Right lung (tissue), 5 donors: ENCODE data around the gene HOXA6. TPM values are rescaled to one million over a fixed set of nuclear protein-coding genes. Genes with fewer than 3 reads are reported as not detected.

Experiments
- DNase-seq, 2 donors: peaks; one replicate each; pipeline ENCODE4 v3.0.0-alpha.2; 2013
- polyA plus RNA-seq, 5 donors: library from polyadenylated mRNA; unstranded; fragments of 120-200 nt; gene quantifications; one replicate each; pipeline versions ENCODE4 v1.2.1 to v1.2.3, GENCODE V29; 2013; ENCODE audit warnings: inconsistent platforms in 1 of 5, low replicate concordance in 1 of 5; ENCODE audit not compliant: insufficient read length in 5 of 5, insufficient read depth in 1 of 5

Gene HOXA6
- polyA plus RNA-seq, 5 donors, result 10.8 to 15.6 (median 13.8) TPM

DNA sequence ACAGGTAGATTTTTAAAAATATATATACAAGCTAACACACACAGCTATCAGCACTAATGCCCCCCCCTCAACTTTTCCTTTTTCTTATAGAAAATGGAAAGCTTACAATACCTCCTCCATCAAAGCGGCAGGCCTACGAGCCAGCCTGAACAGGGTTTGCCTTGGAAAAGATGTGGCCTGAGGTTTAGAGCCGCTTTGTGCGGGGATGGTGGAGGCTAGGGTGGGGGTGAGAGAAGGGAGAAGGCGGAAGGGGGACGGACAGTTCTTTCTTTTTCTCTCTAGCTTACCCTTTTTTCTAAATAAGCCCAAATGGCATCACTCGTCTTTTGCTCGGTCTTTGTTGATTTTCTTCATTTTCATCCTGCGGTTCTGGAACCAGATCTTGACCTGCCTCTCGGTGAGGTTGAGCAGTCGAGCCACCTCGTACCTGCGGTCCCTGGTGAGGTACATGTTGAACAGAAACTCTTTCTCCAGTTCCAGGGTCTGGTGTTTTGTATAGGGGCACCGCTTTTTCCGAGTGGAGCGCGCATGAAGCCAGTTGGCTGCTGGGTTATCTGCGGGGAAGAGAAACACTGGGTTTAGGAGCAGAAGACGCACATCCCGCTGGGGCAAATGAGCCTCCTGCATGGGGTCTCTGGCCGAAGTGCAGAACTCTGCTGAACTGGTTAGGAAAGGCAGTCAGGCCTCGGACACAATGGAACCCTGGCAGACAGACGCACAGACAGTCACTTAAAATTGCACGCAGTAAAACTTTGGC, 15.9 kb upstream of the HOXA6 start:
- DNase-seq, result no peak

DNA sequence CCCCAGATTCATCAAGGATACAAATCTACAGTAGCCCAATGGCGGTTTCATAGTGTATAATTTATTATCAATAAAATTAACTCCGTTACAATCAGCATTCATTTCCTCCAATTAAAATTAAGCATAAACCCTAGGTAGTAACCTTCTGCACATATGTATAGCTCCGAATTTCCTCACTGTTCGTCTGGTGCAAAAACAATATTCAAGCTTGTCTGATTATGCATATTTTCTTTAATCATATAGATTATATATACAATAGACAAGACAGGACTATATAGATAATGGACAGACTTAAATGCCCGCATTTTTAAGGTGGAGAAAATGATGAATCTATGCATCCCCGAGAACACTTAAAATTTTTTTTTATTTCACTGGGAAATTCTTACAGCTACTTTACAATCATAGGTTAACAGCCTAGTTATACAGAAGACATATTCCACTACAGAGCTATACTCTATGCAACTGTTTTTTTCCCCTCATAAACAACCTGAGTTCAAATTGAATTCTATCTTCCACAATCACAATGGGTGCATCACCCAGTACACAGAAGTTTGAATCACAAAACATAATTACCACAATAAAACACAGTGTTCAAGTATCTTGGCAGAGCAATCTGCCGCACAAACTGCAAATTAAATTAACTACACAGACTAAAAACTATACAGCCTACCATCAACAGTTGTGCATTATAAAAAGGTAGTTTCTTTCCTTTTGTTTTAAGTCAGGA, 15.2 kb upstream of the HOXA6 start:
- no peak for DNase-seq

GRCh38 chr7:27161721-27162560, 14.4 kb upstream of the HOXA6 start:
- no peak for DNase-seq

GRCh38 chr7:27161214-27161720, 13.7 kb upstream of the HOXA6 start:
- no peak for DNase-seq

GRCh38 chr7:27160546-27161213, 13.1 kb upstream of the HOXA6 start:
- peak in 1 of 2 donors; percentile 88 for DNase-seq

DNA sequence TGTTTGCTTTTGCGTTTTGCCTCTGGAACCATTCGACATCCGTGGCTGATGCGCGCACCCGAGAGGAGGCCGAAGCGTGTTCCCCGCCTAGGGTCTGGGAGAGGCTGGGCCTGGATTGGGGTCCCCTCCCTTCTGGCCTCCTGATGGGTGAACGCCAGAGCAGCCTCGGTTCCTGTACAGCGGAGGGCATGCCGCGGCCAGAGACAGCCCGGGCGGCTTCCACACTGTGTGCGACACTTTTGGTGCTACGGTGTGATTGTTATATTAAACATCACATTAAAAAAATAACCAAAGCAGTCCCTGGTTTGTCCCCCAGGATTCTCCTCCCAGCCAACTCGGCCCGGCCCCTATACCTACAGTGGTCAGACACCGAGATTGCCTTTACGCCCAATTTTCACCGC, 12.6 kb upstream of the HOXA6 start:
- no peak for DNase-seq

DNA sequence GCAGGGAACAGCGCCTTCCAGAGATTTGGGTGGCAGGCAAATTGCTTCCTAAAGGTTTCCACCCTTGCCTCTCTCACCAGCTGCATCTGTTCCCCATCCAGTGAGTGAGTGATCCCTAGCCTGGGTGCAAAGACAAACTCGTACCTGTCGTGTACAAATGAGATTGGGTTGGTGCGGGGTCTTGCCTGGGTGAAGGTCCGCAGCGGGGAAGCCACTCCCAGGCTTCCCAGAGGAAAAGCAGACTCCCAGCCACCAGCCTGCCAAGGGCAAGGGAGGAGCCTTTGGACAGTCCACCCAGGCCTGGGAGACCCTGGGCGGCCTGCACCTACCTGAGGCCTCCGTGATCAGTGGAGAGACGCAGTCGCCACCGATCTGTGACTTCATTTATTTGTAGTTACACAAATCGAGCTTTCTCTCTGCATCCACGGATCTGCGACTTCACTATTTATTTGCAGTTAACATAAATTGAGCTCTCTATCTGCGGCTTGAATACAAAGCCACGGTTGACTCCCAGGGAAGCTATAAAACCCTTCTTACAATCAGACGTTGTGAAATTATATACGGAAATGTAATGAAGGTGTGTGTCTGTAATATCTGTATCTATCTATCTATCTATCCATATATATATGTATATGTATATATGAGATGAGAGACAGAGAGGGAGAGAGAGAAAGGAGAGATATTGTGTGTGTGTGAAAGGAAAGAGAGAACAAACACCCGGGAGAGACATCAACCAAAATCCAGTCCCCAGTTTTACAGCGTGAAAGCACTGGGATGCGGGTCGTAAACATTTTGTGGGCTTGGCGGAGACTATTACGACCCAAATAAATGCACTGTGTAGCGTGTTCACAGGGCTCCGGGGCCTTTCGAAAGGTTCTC, 11.9 kb upstream of the HOXA6 start:
- no peak for DNase-seq

DNA sequence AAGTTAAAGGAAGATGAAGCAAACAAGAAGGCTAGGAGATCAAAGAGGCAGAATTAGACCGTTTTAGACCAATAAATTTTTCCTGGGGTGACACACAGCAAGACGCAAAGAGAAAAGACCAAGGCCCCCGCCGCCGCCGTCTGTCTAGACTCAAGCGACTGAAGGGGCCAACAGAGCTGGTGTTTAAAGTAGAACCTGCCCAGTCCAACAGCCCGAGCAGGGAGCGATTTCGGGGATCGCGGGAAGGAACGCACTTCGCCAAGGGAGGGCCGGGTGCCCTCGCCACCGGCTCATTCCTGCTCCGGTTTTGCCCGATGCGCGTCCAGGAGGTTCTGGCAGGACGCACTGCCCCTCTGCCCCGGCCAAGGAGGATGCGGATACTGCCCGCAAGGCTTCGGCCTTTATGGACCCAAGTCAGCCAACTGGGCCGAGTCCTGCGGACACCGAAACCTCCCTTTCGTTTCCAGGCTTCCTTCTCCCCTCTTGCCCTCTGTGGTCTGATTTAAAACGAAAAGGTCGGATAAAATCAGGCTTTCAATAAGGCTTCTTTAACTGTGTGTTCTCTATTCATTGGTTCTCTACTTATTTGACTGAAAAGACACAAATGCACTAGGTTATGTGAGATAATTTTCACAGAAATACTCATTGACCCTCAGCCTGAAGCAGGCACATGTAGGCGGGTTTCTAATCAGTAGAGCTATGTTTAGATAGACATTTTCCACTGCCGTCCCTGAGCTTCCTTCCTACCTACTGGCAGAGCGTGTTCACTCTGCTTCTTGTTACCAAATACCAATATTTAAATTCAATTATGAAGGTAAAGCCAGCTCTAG, 11.1 kb upstream of the HOXA6 start:
- no peak for DNase-seq

DNA sequence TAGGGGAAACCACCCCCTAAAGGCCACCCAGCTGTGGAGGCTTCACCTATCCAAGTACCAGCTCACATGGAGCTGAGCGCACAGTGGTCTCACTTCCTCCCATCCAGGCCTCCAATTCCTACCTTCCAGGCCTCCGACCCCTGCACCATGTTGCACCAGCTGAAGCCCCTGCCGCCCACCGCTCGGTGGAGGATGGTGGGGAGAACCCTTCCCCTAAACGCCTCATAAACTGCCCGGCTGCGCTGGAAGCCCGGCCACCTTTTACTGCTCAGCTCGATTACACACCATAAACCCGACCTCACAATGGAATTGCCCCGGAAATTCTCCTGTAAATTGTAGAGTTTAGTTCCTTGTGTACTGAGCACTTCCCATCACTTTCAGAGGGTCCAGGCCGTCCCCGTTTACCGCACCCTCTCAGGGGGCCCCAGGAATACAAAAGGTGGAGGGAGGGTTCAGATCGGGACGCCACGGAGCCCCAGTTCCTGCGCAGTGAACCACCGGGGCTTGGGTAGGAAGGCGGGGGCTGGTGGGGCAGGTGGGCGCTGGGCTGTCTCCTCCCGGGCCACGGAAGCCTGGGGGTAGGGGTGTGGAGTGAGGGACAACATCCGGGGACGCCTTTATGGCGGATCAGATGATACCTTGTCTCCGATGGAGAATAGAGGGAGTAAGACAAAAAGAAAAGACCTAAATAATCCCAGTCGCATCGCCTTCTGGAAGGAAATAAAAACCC, 10.3 kb upstream of the HOXA6 start:
- DNase-seq, result no peak

GRCh38 chr7:27156916-27157701, 9.5 kb upstream of the HOXA6 start:
- DNase-seq, result no peak

DNA sequence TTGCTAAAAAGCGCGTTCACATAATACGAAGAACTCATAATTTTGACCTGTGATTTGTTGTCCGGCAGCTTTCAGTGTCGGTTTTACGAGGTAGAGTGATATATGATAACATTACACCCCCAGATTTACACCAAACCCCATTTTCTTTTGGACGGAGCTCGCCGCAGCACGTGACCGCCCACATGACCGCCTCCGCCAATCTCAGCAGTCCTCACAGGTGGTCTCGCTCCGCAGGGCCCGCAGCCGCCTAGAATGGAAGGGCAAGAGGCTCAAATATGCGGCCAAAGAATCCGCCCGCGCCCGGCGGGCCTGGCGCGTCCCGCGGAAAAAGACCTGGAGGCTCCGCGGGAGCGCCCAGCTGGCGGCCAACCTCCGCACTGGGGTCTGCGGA, 8.9 kb upstream of the HOXA6 start, which contains the start of gene HOXA7:
TSS of gene HOXA7 (minus strand) at position 168 of the 391 bp plus-strand sequence. CDS start at position 38, 130 bp downstream.
- DNase-seq, result peak in 1 of 2 donors; percentile 78

- DNase-seq, result no peak
Observed at GRCh38 chr7:27155816-27156507, 8.4 kb upstream of the HOXA6 start.

DNA sequence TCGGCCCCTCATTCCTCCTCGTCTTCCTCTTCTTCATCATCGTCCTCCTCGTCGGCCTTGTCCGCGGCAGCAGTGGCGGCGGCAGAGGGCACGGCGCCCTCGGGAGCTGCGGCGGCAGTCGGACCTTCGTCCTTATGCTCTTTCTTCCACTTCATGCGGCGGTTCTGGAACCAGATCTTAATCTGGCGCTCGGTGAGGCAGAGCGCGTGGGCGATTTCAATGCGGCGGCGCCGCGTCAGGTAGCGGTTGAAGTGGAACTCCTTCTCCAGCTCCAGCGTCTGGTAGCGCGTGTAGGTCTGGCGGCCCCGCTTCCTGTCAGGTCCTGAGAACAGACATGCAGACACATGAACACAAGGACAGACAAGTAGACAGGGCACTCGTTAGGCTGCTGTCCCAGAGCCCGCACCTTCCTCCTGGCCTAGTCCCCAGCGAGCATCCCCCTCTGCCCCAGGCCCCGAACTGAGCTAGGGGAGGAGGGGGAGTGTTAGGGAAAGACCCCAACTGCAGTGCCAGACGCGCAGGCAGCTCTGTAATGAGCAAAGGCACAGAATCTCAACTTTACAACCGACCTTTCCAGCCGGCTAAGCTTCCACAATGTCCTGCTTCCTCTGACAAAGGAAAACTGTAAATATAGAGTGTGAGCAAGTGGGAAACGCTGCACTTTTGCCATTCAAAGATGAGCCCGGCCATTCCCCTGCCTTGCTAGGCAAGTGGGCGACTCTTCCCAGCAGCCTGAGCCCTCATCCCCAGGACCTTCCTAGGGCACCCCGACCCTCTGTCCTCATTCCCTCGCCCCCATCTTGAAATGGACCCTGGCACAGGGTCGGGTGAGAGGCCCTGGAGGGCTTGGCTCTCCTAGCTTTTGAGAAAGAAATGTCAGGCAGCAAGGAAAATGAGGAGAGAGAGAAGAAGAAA, 7.6 kb upstream of the HOXA6 start:
- no peak for DNase-seq

DNA sequence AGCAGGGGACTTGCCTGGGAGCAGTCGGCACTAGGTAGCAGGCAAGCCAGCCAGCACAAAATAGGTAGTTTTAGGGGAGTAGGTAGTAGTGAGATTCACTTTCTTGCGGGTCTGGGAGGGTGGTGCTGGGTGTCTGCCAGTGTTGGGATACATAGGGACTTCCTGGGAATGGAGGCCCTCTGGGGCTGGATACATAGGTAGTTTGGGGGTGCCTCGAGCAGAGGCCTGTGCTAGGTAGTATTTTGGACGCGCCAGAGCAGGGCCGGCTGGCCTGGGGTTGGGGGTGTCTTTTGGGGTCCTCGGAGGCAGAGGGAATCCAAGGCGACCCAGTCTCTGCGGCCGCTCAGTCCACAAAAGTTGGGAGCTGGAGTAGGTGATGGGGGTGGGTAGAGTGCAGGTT, 6.8 kb upstream of the HOXA6 start:
- no peak for DNase-seq

DNA sequence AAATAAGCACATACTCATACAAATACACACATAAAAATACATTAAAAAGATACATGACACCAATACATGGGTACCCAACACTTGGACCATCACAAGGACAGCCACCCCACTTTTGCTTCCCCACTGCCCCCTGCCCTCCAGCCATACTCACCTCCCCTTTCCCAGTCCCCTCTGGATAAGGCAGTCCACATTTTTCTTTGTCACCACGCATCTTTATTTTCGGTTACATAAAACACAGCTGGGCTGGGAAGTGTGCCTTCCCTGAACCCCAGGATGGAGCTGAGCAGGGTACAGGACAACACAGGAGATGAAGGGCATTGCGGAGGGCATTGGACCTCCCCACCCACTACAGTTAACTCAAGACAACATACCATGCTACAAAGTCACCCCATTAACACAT, 6.0 kb upstream of the HOXA6 start:
- DNase-seq, result no peak

DNA sequence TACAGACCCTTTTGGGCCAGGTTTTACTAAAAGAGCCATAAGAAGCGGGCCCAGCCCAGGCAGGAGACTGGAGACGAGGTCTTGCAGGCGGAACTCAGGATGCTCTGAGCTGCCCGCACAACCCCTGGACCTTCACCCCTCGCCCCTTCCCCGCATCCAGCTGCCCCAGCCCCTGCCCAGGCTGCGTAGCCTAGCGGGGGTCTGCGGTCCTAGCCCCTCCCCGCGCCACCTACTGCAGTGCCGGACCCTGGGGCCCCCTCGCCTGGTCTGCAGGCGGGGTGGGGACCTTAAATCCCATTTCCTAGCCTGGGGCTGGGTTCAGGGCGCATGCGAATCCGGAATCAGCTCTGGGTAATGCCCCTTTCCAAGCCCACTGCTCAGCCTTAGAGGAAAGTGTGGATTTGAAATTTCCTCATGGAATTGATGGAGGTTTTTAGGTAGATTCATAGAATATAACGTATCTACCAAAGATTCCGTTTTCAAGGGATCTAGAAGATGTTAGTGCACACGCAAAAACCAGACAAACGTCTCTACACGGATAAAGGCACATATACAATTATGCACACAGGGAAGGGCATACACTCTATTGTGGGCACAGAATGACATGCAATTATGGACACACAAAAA, 5.4 kb upstream of the HOXA6 start:
- DNase-seq, result no peak
